Uterus (tissue), 4 donors: ENCODE data around the gene NEK6. TPM values are rescaled to one million over a fixed set of nuclear protein-coding genes. Genes with fewer than 3 reads are reported as not detected.

ENCODE experiments used
- DNase-seq, 2 donors: peaks; one replicate each; pipeline ENCODE4 v3.0.0-alpha.2; 2019 to 2020
- H3K27ac ChIP-seq, 2 donors: fragments of 200-600 bp; sonication (generic); 1 replicate in 1 of 2; 2 replicates in 1 of 2; pipeline ENCODE4 v1.5.1; 2016 to 2018
- H3K27me3 ChIP-seq, 2 donors: fragments of 200-600 bp; sonication (generic); one replicate each; pipeline ENCODE4 v1.5.1; 2018 to 2019; ENCODE audit warnings: control low read depth in 1 of 2
- H3K36me3 ChIP-seq, 2 donors: fragments of 200-600 bp; sonication (generic); one replicate each; pipeline ENCODE4 v1.5.1; 2019; ENCODE audit warnings: control low read depth in 1 of 2
- H3K4me1 ChIP-seq, 2 donors: fragments of 200-600 bp; sonication (generic); one replicate each; pipeline ENCODE4 v1.5.1; 2018 to 2019; ENCODE audit warnings: control low read depth in 1 of 2
- H3K4me3 ChIP-seq, 2 donors: fragments of 200-600 bp; sonication (generic); 1 replicate in 1 of 2; 2 replicates in 1 of 2; pipeline ENCODE4 v1.5.1; 2018 to 2019; ENCODE audit warnings: mild to moderate bottlenecking in 1 of 2
- H3K9me3 ChIP-seq, 2 donors: fragments of 200-600 bp; sonication (generic); one replicate each; pipeline ENCODE4 v1.5.1; 2019; ENCODE audit warnings: control low read depth in 1 of 2
- POLR2A ChIP-seq, 2 donors: fragments of 450-650 bp; IDR thresholded peaks; one replicate each; pipeline ENCODE4 v1.6.1; 2016; ENCODE audit warnings: antibody characterized with exemption in 2 of 2, mild to moderate bottlenecking in 1 of 2, moderate library complexity in 1 of 2
- intact Hi-C: fragments of 100-400 bp; cut with DNase I; formaldehyde crosslinking; loops from one replicate; pipeline ENCODE4 v1.15.1; 2023; ENCODE audit warnings: low total_unique reads
- total RNA-seq, 4 donors: library from RNA; depleted of rRNA in 3 of 4; stranded (reverse); fragments of >200 nt in 3 of 4; gene quantifications; one replicate each; pipeline versions ENCODE4 v1.1.0 to v1.2.4, GENCODE V29; 2014 to 2023
- TF ChIP-seq, protein P1 (sequence below), 4 experiments: fragments of 200-600 bp in 2 of 4; fragments of 450-650 bp in 2 of 4; sonication (generic) in 2 of 4; IDR thresholded peaks; one replicate each; pipeline ENCODE4 v1.5.1; 2016 to 2019; ENCODE audit warnings: antibody characterized with exemption in 4 of 4, mild to moderate bottlenecking in 2 of 4, moderate library complexity in 1 of 4
- donor health status: DM: yes; HTN: yes; CAD: no.

Gene NEK6
- total RNA-seq, 4 donors from 2014 or later: 6.1 to 38.5 (median 34.7) TPM

DNA sequence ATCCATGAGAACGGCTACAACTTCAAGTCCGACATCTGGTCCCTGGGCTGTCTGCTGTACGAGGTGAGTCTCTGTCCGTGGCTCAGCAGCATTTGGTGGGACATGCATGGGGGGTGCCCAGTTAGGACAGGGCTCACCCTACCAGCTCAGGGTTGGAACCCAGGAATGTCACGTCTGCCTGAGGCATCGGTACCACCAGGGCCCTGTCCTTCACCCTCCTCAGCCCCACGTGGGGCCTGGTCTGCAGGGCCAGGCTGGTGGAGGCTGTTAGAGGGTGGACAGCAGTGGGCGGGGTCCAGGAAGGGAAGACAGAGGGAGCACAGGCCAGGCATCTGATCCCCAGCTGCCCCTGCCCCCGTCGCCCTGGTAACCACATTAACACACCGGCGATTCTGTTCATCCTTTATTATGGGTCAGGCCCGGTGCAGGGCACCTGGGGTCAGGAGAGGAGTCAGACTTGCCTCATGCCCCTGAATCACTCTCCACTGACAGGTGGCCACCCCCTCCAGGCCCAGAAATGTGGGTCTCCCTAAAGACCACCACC lies 81.9 kb downstream of the NEK6 start:
- intact Hi-C loops: no loop called here
- H3K27ac ChIP-seq: no peak overlapping the region
- TF ChIP-seq, protein P1, sequence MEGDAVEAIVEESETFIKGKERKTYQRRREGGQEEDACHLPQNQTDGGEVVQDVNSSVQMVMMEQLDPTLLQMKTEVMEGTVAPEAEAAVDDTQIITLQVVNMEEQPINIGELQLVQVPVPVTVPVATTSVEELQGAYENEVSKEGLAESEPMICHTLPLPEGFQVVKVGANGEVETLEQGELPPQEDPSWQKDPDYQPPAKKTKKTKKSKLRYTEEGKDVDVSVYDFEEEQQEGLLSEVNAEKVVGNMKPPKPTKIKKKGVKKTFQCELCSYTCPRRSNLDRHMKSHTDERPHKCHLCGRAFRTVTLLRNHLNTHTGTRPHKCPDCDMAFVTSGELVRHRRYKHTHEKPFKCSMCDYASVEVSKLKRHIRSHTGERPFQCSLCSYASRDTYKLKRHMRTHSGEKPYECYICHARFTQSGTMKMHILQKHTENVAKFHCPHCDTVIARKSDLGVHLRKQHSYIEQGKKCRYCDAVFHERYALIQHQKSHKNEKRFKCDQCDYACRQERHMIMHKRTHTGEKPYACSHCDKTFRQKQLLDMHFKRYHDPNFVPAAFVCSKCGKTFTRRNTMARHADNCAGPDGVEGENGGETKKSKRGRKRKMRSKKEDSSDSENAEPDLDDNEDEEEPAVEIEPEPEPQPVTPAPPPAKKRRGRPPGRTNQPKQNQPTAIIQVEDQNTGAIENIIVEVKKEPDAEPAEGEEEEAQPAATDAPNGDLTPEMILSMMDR (IDR thresholded peaks at IDR 0.05): no peak
- no peak for TF ChIP-seq POLR2A (IDR thresholded peaks at IDR 0.05)

DNA sequence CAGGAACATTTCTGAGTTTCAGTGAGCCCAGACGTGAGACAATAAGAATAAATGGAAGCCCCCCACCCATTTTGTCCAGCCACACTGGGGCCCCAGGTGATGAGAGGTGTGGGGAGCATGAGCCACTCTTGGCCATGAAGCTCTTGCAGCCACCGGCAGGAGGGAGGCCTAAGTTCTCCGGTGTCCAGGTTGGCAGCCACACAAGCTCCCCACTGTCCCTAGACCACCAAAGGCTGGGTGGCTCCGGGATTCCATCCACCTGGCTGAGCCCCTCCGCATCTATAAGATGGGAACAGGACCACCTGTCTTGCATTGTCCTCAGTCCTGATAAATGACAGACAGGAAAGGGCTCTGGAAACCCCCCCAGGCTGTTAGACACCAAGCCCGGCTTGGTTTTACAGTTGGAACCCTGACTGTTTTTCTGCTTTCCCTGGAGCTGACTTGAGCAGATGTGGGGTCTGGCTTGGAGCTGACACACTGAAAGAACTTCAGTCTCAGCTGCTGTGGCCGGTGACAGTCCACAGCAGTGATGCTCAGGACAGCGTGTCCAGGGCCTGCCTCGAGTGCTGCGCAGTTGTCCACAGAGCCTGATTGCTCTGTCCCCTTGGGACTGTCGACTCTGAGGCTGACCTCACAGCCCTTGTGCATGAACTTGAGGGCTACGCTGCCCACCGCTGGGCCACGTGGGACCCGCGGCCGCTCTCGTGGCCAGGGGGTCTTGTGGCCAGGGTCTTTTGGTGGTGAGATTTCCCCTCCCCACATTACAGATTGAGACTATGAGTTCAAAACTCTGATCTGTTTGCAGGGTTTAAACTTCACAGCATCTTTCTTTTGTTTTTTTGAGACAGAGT lies 82.7 kb downstream of the NEK6 start:
- H3K36me3 ChIP-seq: no peaks in the 10 kb centered on the region
- DNase-seq: no peak
- TF ChIP-seq POLR2A (IDR thresholded peaks at IDR 0.05): no peak
- TF ChIP-seq, protein P1 (IDR thresholded peaks at IDR 0.05): no peak
- peaks cover 0 to 6% of the 10 kb centered on the region in 2 donors for H3K4me1 ChIP-seq
- intact Hi-C loops: no loop called here
- no peak overlapping the region for H3K27ac ChIP-seq
- no peaks in the 10 kb centered on the region for H3K27me3 ChIP-seq
- no peak overlapping the region for H3K4me3 ChIP-seq
- no peaks in the 10 kb centered on the region for H3K9me3 ChIP-seq

More for the DNA sequence above, 81.9 kb downstream of the NEK6 start:
- H3K27me3 ChIP-seq: no peaks in the 10 kb centered on the region
- DNase-seq: no peak
- H3K36me3 ChIP-seq: no peaks in the 10 kb centered on the region
- H3K4me3 ChIP-seq: no peak overlapping the region
- peaks cover 0 to 6% of the 10 kb centered on the region in 2 donors for H3K4me1 ChIP-seq
- no peaks in the 10 kb centered on the region for H3K9me3 ChIP-seq

DNA sequence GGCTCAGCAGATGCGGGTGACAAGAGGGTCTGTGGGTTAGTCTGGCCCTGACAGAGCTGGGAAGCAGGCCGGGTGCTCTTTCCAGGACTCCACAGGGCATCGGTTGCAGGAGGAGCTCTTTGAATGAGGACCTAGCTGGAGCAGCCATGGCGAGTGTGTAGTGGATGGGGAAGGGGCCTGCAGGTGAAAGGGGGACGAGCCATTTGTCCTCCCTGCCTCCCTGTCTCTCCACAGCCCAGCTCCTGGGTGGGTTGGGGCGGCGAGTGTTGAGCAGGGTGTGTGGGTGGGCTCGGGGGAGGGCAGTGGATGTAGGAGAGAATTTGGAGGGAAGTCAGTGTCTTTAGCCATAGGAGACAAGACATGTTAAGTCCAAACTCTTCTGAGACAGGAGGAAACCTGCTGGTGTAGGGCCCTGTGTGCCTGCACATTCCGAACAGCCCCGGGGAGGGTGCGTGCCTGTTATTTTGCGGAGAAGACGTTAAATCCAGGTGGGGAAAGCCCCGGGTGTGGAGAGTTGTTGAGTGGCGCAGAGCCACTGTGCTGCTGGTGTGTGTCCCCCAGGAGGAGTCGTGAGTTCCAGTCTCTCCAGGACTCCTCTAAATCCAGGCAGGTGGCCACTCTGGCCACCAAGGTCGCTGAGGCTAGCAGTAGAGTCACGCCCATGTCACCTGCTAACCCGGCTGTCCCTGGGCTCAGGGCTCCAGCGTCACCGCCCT lies 83.9 kb downstream of the NEK6 start:
- Histone ChIP-seq H3K9me3 (no peaks in the 10 kb centered on the region), H3K4me3 (no peak overlapping the region), H3K27ac (no peak overlapping the region), H3K4me1 (peaks cover 0 to 6% of the 10 kb centered on the region in 2 donors), H3K36me3 (no peaks in the 10 kb centered on the region), H3K27me3 (no peaks in the 10 kb centered on the region)
- intact Hi-C loops: no loop called here
- DNase-seq: no peak
- TF ChIP-seq, protein P1 (IDR thresholded peaks at IDR 0.05): no peak
- TF ChIP-seq POLR2A (IDR thresholded peaks at IDR 0.05): no peak

DNA sequence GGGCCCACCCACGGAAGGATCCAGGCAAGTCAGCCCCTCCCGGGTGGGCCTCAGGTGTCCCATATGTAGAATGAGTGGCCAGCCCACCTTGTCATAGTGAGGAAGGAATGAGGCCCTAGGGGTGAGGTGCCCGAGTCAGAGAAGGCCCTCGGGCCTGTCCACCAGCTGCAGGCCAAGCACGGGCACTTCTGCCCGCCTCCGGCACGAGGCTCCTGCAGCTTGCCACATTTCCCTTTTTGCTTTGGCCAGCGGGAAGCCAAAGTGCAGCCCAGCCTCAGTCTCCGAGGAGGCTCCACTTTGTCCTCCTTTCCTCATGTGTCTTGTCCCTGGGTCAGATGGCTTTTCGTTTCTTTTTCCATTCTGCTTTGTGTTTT lies 84.6 kb downstream of the NEK6 start:
- no peak overlapping the region for H3K4me3 ChIP-seq
- TF ChIP-seq, protein P1 (IDR thresholded peaks at IDR 0.05): no peak
- no peak for TF ChIP-seq POLR2A (IDR thresholded peaks at IDR 0.05)
- peak overlapping the region; percentile 56 to 57 for H3K27ac ChIP-seq
- H3K27me3 ChIP-seq: no peaks in the 10 kb centered on the region
- intact Hi-C loops: no loop called here
- H3K4me1 ChIP-seq: peaks cover 0 to 6% of the 10 kb centered on the region in 2 donors
- no peaks in the 10 kb centered on the region for H3K9me3 ChIP-seq
- DNase-seq: no peak
- no peaks in the 10 kb centered on the region for H3K36me3 ChIP-seq
